Mammary epithelial cell (primary cell): ENCODE measurements around the gene CES5A.

Experiments
- CTCF ChIP-seq, 2 donors: IDR thresholded peaks in 1 of 2; conservative IDR thresholded peaks in 1 of 2; 2 replicates each; pipeline ENCODE4 v1.5.1; 2011 to 2012; ENCODE audit warnings: inconsistent platforms in 2 of 2, low read length in 2 of 2, mild to moderate bottlenecking in 2 of 2, control low read depth in 1 of 2, low read depth in 1 of 2; ENCODE audit not compliant: insufficient read depth in 1 of 2; ENCODE audit errors: extremely low read depth in 1 of 2
- EZH2 ChIP-seq: IDR thresholded peaks from 2 replicates; pipeline ENCODE4 v1.6.1; 2012; ENCODE audit warnings: low read length, inconsistent platforms, borderline replicate concordance

DNA sequence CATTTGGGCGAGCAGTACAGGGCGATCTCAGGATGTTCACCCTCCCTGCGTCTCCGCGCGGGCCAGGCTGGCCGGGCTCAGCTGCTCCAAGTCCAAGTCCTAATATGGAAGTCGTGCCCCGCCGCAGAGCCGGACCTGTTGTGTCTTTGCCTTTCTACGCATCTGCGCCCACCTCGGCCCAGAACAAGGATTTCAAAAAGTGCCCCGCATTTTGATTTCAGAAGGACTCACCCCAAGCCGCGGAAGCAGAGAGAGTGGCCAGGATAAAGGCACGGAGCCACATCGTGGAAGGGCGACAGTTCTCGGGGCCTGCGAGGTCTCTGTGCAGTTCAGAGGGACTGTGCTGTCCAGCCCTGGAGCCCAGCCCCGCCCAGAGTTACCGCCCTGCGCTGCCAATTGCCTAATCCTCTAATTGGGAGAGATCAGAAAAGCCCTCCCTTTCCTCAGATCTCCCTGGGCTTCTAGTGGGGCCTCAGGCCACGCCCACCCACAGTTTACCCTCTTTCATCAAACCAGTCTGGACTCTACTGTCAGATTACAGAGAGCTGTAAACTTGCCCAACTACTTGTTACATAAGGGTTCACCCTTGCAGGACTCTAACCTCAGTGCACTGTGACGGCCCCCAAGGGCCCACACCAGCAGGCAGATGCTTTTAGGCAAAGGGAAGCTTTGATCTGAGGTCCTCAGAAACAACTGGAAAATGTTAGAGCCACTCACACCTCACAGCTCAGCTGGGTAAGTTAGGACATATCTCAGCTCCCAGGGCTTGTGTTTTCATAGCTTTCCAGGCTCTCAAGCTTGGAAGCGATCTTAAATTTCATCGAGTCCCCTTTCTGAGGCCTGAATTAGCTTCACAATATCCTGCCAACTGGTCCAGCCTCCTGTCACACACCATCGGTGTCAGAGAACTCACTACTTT lies 42.1 kb downstream of the CES5A start, which contains the start of gene CES1:
- peak; percentile 56 for TF ChIP-seq EZH2
- TF ChIP-seq CTCF (conservative IDR thresholded peaks at IDR 0.05 in 1 of 2, IDR thresholded peaks at IDR 0.05 in 1 of 2; ENCODE audit: extremely low read depth in 1 of 2, insufficient read depth in 1 of 2, low read depth in 1 of 2, low read length in 2 of 2) = no peak
